Activated CD8-positive, alpha-beta memory T cell treated with anti-CD3 and anti-CD28 coated beads, Interleukin-2, amount 10 ng/mL, durations not matched to agents 7 days and 5 days (primary cell): ENCODE measurements around the gene PIP5K1B. TPM values are rescaled to one million over a fixed set of nuclear protein-coding genes. Genes with fewer than 3 reads are reported as not detected.

Source experiments
- ATAC-seq: fragments of 150-1000 bp; cut with Tn5 transposase; one replicate; pipeline ENCODE4 v1.10.0; 2021; ENCODE audit warnings: moderate library complexity
- CTCF ChIA-PET: fragments of 350-600 bp; sonication (Branson Sonifier 250); formaldehyde crosslinking; loops from one replicate; lab custom pipeline; 2021; ENCODE audit warnings: antibody characterized with exemption; lab: Charles Lee
- DNase-seq: peaks from one replicate; pipeline ENCODE4 v3.0.0-alpha.2; 2020
- H3K27ac Mint-ChIP-seq: one replicate; pipeline ENCODE4 v1.8.0; 2021; ENCODE audit warnings: mild to moderate bottlenecking, mixed read lengths
- H3K27me3 Mint-ChIP-seq: one replicate; pipeline ENCODE4 v1.8.0; 2021; ENCODE audit warnings: mixed read lengths
- H3K36me3 Mint-ChIP-seq: one replicate; pipeline ENCODE4 v1.8.0; 2021; ENCODE audit warnings: mild to moderate bottlenecking, mixed read lengths
- H3K4me1 Mint-ChIP-seq: one replicate; pipeline ENCODE4 v1.8.0; 2021; ENCODE audit warnings: mixed read lengths
- H3K4me3 Mint-ChIP-seq: one replicate; pipeline ENCODE4 v1.8.0; 2021; ENCODE audit warnings: mild to moderate bottlenecking, moderate library complexity, mixed read lengths
- H3K9me3 Mint-ChIP-seq: one replicate; pipeline ENCODE4 v1.8.0; 2022; ENCODE audit warnings: low read depth, mixed read lengths
- total RNA-seq, 2 experiments: library from RNA; stranded (reverse); gene quantifications; one replicate each; pipeline ENCODE4 v1.2.3, GENCODE V29; 2021

PIP5K1B gene
- total RNA-seq, 2 experiments from 2014 or later, result 0.85 to 23.2 TPM

DNA sequence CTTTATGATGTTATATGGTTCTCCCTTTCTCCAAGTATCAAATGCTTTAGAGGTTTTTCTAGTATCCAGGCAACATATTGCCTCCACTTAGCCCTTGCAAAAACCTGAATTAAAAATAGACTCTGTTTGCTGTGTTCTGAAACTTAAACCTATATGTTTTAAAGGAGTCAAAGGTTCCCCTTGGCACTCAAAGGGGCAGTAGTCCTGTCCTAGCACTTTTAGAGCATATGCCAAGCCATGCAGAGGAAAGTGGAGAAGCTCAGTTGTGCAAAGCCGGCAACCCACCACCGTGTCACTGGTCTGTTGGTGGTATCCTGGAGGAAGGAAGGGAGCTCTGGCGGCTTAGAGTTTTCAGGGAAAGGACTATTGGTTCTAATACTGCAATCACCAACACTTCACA, 154.3 kb downstream of the PIP5K1B start:
- DNase-seq, result no peak
- no peak overlapping the region for H3K27ac Mint-ChIP-seq
- no peak for ATAC-seq
- H3K36me3 Mint-ChIP-seq, result no peaks in the 10 kb centered on the region
- H3K27me3 Mint-ChIP-seq, result peaks cover 33% of the 10 kb centered on the region
- no peak overlapping the region for H3K4me3 Mint-ChIP-seq
- H3K4me1 Mint-ChIP-seq, result no peaks in the 10 kb centered on the region
- CTCF ChIA-PET, result interaction anchor here (1.0 to 1.4 kb wide), 2 partner anchors 14 to 90 kb away, joined by 3 to 4 read pairs; no protein-coding TSS in a partner anchor
- no peaks in the 10 kb centered on the region for H3K9me3 Mint-ChIP-seq

DNA sequence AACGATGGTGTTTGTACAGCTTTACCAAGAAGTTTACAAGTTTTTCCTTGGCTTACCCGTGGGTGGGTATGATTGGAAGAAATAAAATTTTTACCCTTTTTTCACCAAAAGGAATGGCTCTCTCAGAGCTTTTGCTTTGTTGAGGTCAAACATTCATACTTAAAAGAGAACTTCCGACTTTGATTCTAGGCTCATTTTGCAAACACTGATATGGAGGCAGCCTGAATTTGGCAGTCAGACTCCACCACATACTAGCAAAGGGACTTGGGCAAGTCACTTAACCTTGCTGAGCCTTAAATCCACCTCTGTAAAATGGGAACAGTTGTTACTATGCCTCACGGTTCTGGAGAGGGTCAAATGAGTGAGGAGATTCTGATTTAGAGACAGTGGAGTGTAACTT, 155.4 kb downstream of the PIP5K1B start:
- Mint-ChIP-seq H3K27ac (no peak overlapping the region), H3K9me3 (no peaks in the 10 kb centered on the region), H3K36me3 (no peaks in the 10 kb centered on the region), H3K27me3 (peaks cover 29% of the 10 kb centered on the region), H3K4me1 (no peaks in the 10 kb centered on the region), H3K4me3 (no peak overlapping the region)
- ATAC-seq, result no peak
- DNase-seq, result no peak
- CTCF ChIA-PET, result no interaction called here

GRCh38 chr9:68861436-68861835, 156.4 kb downstream of the PIP5K1B start:
- Mint-ChIP-seq H3K27me3 (peaks cover 20% of the 10 kb centered on the region), H3K4me1 (no peaks in the 10 kb centered on the region)
- CTCF ChIA-PET, result no interaction called here

GRCh38 chr9:68867066-68867465, 162.0 kb downstream of the PIP5K1B start:
- Mint-ChIP-seq H3K27me3 (peaks cover 8% of the 10 kb centered on the region), H3K36me3 (no peaks in the 10 kb centered on the region), H3K9me3 (no peaks in the 10 kb centered on the region), H3K27ac (no peak overlapping the region), H3K4me1 (no peaks in the 10 kb centered on the region), H3K4me3 (no peak overlapping the region)
- ATAC-seq (no peak), DNase-seq (no peak)
- CTCF ChIA-PET, result no interaction called here

More at GRCh38 chr9:68861436-68861835, 156.4 kb downstream of the PIP5K1B start:
- Mint-ChIP-seq H3K27ac (no peak overlapping the region), H3K4me3 (no peak overlapping the region), H3K36me3 (no peaks in the 10 kb centered on the region), H3K9me3 (no peaks in the 10 kb centered on the region)
- DNase-seq, result no peak
- ATAC-seq, result no peak

GRCh38 chr9:68869022-68869421, 164.0 kb downstream of the PIP5K1B start:
- DNase-seq (no peak), ATAC-seq (no peak)
- Mint-ChIP-seq H3K4me1 (no peaks in the 10 kb centered on the region), H3K9me3 (no peaks in the 10 kb centered on the region), H3K36me3 (no peaks in the 10 kb centered on the region), H3K27ac (no peak overlapping the region), H3K4me3 (no peak overlapping the region), H3K27me3 (peaks cover 10% of the 10 kb centered on the region)
- CTCF ChIA-PET, result interaction anchor here (1.3 kb wide), 1 partner anchor 130 kb away, joined by 3 read pairs; no protein-coding TSS in a partner anchor

DNA sequence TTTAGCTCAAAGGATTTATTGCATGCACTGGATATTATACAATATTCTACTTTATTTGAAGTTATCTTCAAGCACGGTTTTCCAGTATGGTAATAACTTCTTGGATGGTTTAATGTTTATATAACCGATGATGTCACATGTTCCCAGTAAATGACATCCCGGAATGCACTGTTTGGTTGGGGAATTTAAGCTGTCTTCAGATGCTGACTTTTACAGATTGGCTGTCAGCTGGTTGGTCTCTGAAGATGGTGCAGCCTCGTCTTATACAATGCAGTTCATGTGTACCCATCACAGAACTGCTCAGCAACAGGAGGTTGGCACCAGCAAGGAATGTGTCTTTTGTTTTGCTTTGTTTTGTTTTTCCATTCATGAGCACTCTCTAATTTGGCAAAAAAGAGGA, 165.0 kb downstream of the PIP5K1B start:
- Mint-ChIP-seq H3K9me3 (no peaks in the 10 kb centered on the region), H3K4me1 (no peaks in the 10 kb centered on the region), H3K4me3 (no peak overlapping the region), H3K27ac (no peak overlapping the region), H3K27me3 (peaks cover 10% of the 10 kb centered on the region), H3K36me3 (no peaks in the 10 kb centered on the region)
- DNase-seq (no peak), ATAC-seq (no peak)
- CTCF ChIA-PET, result no interaction called here

DNA sequence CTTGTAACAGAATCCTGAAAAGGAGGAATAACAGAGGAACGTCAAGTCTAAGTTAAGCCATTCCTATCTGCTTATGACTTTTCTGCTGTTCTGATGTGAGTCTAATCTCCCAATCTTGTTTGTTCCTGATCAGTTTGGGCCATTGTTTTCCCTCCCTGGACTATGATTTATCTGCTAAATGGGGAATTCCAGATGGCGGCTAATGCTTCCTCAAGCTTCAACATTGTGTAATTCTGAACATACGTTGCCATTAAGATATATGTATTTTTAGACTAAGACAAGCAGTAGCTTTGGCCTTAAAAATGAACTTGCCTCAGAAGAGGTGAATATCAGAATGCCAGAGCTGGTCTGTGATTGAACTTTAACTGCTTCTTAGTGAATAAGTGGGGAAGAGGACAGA, 166.2 kb downstream of the PIP5K1B start:
- no peak overlapping the region for H3K27ac Mint-ChIP-seq
- CTCF ChIA-PET, result interaction anchor here (1.0 kb wide), 1 partner anchor 16 kb away, joined by 3 read pairs; no protein-coding TSS in a partner anchor
- H3K9me3 Mint-ChIP-seq, result no peaks in the 10 kb centered on the region
- no peak overlapping the region for H3K4me3 Mint-ChIP-seq
- ATAC-seq (no peak), DNase-seq (no peak)
- H3K36me3 Mint-ChIP-seq, result no peaks in the 10 kb centered on the region
- H3K4me1 Mint-ChIP-seq, result no peaks in the 10 kb centered on the region
- peaks cover 13% of the 10 kb centered on the region for H3K27me3 Mint-ChIP-seq

DNA sequence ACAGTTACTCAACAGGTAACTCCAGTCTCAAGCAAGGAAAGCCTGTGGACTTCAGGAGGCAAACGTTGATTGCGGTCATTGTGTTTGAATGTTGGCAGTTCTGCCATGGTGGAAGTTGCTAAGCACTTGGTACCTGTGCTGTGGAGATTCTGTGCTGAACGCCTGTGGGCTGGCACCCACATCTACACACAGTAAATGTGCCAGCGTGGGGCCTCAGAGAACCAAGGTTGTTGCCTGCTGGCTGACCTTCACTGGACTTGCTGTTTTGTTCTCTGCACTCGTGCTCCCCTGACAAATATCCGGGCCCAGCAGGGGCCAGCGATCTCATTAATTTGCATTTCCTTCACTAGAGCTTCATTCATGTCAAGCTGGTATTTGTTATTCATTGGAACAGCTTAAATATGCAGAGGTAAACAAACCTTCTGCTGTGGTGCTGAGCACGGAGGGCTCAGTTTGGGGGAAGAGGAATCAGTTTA, 167.0 kb downstream of the PIP5K1B start:
- H3K36me3 Mint-ChIP-seq, result no peaks in the 10 kb centered on the region
- H3K9me3 Mint-ChIP-seq, result no peaks in the 10 kb centered on the region
- no peak overlapping the region for H3K4me3 Mint-ChIP-seq
- DNase-seq, result no peak
- ATAC-seq, result no peak
- no peak overlapping the region for H3K27ac Mint-ChIP-seq
- CTCF ChIA-PET, result no interaction called here
- peaks cover 19% of the 10 kb centered on the region for H3K27me3 Mint-ChIP-seq
- no peaks in the 10 kb centered on the region for H3K4me1 Mint-ChIP-seq

DNA sequence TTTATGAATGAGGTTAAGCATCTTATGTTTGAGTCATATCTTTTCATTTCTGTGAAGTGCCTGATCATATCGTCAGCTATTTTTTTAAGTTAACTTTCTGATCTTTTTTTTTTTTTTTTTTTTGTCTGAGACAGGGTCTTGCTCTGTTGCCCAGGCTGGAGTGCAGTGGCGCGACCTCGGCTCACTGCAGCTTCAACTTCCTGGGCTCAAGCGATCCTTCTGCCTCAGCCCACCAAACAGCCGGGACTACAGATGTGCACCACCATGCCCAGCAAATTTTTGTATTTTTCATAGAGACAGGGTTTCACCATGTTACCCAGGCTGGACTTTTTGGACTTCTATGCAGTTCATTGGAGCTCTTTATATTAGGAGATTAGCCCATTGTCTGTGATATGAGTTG, 168.1 kb downstream of the PIP5K1B start:
- no peak for ATAC-seq
- DNase-seq, result no peak
- H3K36me3 Mint-ChIP-seq, result no peaks in the 10 kb centered on the region
- H3K27me3 Mint-ChIP-seq, result peaks cover 22% of the 10 kb centered on the region
- no peaks in the 10 kb centered on the region for H3K9me3 Mint-ChIP-seq
- H3K4me3 Mint-ChIP-seq, result no peak overlapping the region
- CTCF ChIA-PET, result no interaction called here
- H3K4me1 Mint-ChIP-seq, result no peaks in the 10 kb centered on the region
- H3K27ac Mint-ChIP-seq, result no peak overlapping the region

DNA sequence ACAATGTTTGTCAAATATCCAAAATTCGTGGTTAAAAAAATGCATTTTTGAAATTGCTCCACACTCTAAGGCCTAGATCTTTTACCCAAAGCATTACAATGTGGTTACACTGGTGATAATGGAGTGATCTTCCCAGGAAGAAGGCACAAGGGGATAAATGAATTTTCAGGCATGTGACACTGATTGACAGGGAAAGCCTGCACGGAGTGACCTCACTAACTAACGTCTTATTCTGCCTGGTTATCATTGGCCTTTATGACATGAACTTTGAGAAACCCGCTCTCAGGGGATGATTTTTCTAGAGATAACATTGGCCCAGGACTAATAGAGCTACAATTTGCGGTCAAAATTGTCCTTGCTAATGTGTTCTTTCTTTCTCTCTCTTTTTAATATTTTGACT, 171.2 kb downstream of the PIP5K1B start:
- ATAC-seq (no peak), DNase-seq (no peak)
- Mint-ChIP-seq H3K27me3 (peaks cover 38% of the 10 kb centered on the region), H3K4me1 (no peaks in the 10 kb centered on the region), H3K36me3 (no peaks in the 10 kb centered on the region), H3K4me3 (no peak overlapping the region), H3K27ac (no peak overlapping the region), H3K9me3 (no peaks in the 10 kb centered on the region)
- CTCF ChIA-PET, result no interaction called here

DNA sequence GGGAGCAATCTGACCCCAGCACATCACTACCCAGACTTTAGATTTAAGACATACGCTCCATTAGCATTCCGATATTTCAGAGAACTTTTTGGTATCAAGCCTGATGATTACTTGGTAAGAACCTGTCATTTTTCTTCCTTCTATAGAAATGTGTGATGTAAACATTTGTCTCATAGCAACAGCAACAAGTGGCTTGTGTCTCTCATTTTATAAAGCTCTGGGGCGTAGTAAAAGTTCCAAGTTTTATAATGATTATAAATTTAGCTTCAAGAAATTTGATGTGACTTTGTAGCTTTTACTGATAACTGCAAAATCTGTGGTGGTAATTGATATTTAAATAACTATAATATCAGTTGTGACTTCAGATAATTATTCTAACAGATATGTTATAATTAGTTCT, 171.6 kb downstream of the PIP5K1B start:
- Mint-ChIP-seq H3K36me3 (no peaks in the 10 kb centered on the region), H3K9me3 (no peaks in the 10 kb centered on the region), H3K4me3 (no peak overlapping the region), H3K4me1 (no peaks in the 10 kb centered on the region), H3K27ac (no peak overlapping the region), H3K27me3 (peaks cover 40% of the 10 kb centered on the region)
- CTCF ChIA-PET, result no interaction called here
- no peak for ATAC-seq
- no peak for DNase-seq

GRCh38 chr9:68877219-68877618, 172.2 kb downstream of the PIP5K1B start:
- Mint-ChIP-seq H3K4me1 (no peaks in the 10 kb centered on the region), H3K27me3 (peaks cover 40% of the 10 kb centered on the region), H3K36me3 (no peaks in the 10 kb centered on the region), H3K9me3 (no peaks in the 10 kb centered on the region), H3K27ac (no peak overlapping the region), H3K4me3 (no peak overlapping the region)
- ATAC-seq (no peak), DNase-seq (no peak)
- CTCF ChIA-PET, result no interaction called here

GRCh38 chr9:68878450-68878849, 173.4 kb downstream of the PIP5K1B start:
- Mint-ChIP-seq H3K27me3 (peaks cover 49% of the 10 kb centered on the region), H3K4me1 (no peaks in the 10 kb centered on the region), H3K36me3 (no peaks in the 10 kb centered on the region), H3K9me3 (no peaks in the 10 kb centered on the region), H3K27ac (no peak overlapping the region), H3K4me3 (no peak overlapping the region)
- DNase-seq, result no peak
- no peak for ATAC-seq
- CTCF ChIA-PET, result no interaction called here

DNA sequence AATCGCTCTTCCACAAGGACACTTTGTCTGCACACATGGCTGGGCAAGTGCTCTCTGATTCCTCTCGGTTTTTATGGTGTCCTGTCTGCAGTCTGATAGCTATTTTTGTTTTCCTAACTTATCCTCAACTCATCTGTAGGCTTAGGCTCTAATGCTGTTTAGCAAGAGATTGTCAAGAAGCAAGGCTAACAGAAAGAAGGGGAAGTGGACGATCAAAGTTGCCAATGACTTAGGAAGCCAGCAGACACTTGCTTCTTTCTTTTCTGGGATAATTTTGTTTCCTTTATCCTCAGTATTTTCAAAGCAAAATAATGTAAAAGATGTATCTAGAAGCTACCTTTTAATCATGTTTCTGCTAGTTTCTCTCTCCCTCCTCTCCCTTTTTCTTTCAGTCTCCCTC, 178.2 kb downstream of the PIP5K1B start:
- Mint-ChIP-seq H3K4me1 (peaks cover 11% of the 10 kb centered on the region), H3K4me3 (no peak overlapping the region), H3K27ac (no peak overlapping the region), H3K36me3 (no peaks in the 10 kb centered on the region), H3K27me3 (peaks cover 63% of the 10 kb centered on the region), H3K9me3 (no peaks in the 10 kb centered on the region)
- DNase-seq, result no peak
- ATAC-seq, result no peak
- CTCF ChIA-PET, result interaction anchor here (0.7 kb wide), 1 partner anchor 137 kb away, joined by 3 read pairs; no protein-coding TSS in a partner anchor
